ENCODE results near the gene RBPJ.

- TF ChIP-seq EZH2 (IDR thresholded peaks at IDR 0.05; ENCODE audit: borderline replicate concordance, insufficient read depth, low read length, poor library complexity, severe bottlenecking) (no peak), EP300 (conservative IDR thresholded peaks at IDR 0.05; ENCODE audit: poor library complexity, severe bottlenecking) (no peak), CTCF (IDR thresholded peaks at IDR 0.05; ENCODE audit: poor library complexity, severe bottlenecking) (peak; percentile 57), POLR2AphosphoS5 (IDR thresholded peaks at IDR 0.05) (no peak), RAD21 (conservative IDR thresholded peaks at IDR 0.05) (peak; percentile 64), REST (IDR thresholded peaks at IDR 0.05; ENCODE audit: borderline replicate concordance) (no peak)
These were observed 79.3 kb downstream of the RBPJ start for GRCh38 chr4:26400132-26400531.

Data from neural cell (in vitro differentiated cells).